ENCODE data around the gene MRPL28. TPM values are rescaled to one million over a fixed set of nuclear protein-coding genes. Genes with fewer than 3 reads are reported as not detected.

MRPL28 gene
- total RNA-seq, 4 donors from 2014 or later = 40.9 to 66.7 (median 52.7) TPM

DNA sequence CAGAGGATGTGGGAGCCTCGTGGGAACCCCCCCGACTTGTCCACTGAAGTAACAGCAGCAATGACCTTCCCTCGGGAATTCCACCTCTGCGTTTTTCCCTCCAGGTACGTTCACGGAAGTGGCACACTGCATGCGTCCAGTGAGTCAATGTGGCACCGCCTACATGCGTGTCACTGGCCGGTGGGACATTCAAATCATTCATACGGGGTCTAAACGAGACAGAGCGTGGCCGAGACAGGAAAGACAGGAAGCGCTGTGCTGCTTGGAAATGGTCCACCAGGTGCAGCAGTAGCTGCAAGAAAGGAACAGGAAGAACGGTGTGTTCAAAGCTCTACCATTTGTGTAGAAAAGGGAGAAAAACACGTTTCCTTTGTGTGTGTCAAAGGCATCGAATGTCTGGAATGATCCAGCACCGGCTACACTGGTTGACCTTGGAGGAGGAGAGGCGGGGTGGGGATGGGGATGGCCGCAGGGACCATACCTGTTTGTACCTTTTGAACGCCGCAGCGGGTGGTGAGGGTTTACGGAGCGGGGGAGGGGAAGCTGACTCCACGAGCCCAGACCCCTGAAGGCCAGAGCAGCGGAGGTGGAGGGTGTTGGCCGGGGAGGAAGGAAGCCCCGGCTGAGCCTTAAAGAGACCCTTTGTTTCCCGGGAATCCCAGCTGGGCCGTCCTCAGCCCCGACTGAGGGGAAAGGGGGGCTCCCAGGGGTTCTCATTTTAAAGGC, 13.2 kb upstream of the MRPL28 start:
- Histone ChIP-seq H3K36me3 (no peaks in the 10 kb centered on the region), H3K27me3 (no peaks in the 10 kb centered on the region), H3K27ac (peak overlapping the region; percentile 87), H3K4me3 (peak overlapping the region; percentile 94), H3K9me3 (no peaks in the 10 kb centered on the region), H3K4me1 (peaks cover 53% of the 10 kb centered on the region)
- peak in 1 of 2 donors; percentile 68 for DNase-seq (ENCODE audit: low spot score in 2 of 2)
- TF ChIP-seq EP300 (IDR thresholded peaks at IDR 0.05) (no peak), POLR2A (IDR thresholded peaks at IDR 0.05) (no peak)
- TF ChIP-seq, protein P1, sequence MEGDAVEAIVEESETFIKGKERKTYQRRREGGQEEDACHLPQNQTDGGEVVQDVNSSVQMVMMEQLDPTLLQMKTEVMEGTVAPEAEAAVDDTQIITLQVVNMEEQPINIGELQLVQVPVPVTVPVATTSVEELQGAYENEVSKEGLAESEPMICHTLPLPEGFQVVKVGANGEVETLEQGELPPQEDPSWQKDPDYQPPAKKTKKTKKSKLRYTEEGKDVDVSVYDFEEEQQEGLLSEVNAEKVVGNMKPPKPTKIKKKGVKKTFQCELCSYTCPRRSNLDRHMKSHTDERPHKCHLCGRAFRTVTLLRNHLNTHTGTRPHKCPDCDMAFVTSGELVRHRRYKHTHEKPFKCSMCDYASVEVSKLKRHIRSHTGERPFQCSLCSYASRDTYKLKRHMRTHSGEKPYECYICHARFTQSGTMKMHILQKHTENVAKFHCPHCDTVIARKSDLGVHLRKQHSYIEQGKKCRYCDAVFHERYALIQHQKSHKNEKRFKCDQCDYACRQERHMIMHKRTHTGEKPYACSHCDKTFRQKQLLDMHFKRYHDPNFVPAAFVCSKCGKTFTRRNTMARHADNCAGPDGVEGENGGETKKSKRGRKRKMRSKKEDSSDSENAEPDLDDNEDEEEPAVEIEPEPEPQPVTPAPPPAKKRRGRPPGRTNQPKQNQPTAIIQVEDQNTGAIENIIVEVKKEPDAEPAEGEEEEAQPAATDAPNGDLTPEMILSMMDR (IDR thresholded peaks at IDR 0.05) = no peak
- 35% methylated on average over 31 of the region's 33 CpGs for WGBS

DNA sequence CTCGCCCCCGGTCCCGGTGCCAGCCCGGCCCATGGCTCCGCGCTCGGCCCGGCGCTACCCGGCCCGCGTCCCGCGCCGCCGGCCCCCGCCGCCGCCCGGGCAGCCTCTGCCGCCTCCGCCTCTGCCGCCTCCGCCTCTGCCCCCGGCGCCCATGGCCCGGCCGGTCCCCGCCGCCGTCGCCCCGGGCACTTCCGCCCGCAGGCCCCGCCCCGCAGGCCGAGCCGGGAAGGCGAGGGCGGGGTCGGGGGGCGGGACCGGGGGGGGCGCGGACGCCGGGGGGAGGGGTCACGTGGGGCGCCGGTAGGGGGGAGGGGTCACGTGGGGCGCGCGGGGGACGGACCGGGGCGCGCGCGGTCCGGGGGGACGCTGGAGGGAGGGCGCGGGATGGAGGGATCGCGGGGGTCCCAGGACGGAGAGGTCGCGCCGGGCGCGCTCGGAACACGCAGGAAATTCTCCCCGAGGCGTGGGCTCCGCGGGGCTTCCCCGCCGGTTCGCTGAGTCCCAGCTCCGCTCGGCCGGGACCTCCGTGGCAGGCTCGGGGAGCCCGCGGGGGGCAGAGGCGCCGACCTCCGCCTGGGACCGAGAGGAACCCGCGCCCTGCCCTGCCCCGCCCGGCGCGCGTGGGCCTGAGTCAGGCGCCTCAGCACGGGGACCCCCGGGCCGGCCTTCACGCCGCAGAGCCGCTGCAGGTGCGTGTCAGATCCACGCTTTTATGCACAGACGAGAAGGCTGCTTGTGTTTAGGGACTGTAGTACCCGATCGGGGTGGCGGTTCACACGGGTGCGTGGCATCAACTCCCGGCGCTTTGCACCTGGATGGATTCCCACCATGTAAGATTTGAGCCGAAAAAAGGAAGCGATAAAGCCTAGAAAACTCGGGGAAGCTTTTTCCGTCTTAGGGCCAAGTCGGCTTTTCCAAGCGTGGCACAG, 11.7 kb upstream of the MRPL28 start, which contains the start of gene PGAP6:
PGAP6 (minus strand) TSS at position 190 of the 929 bp plus-strand sequence; CDS start at position 33, 157 bp downstream.
- no peaks in the 10 kb centered on the region for H3K9me3 ChIP-seq
- peak in 1 of 2 donors; percentile 74 for DNase-seq (ENCODE audit: low spot score in 2 of 2)
- no peaks in the 10 kb centered on the region for H3K27me3 ChIP-seq
- H3K4me3 ChIP-seq = peak within 1 kb of the TSS; percentile 94
- H3K4me1 ChIP-seq = peaks cover 48% of the 10 kb centered on the region
- no peak for TF ChIP-seq POLR2AphosphoS5 (IDR thresholded peaks at IDR 0.05)
- TF ChIP-seq, protein P1 (IDR thresholded peaks at IDR 0.05) = no peak
- TF ChIP-seq POLR2A (IDR thresholded peaks at IDR 0.05) = no peak
- TF ChIP-seq EP300 (IDR thresholded peaks at IDR 0.05) = no peak
- peak within 1 kb of the TSS; percentile 87 for H3K27ac ChIP-seq
- peaks cover 6% of the 10 kb centered on the region for H3K36me3 ChIP-seq
- 2% methylated on average over 18 of the region's 123 CpGs for WGBS

DNA sequence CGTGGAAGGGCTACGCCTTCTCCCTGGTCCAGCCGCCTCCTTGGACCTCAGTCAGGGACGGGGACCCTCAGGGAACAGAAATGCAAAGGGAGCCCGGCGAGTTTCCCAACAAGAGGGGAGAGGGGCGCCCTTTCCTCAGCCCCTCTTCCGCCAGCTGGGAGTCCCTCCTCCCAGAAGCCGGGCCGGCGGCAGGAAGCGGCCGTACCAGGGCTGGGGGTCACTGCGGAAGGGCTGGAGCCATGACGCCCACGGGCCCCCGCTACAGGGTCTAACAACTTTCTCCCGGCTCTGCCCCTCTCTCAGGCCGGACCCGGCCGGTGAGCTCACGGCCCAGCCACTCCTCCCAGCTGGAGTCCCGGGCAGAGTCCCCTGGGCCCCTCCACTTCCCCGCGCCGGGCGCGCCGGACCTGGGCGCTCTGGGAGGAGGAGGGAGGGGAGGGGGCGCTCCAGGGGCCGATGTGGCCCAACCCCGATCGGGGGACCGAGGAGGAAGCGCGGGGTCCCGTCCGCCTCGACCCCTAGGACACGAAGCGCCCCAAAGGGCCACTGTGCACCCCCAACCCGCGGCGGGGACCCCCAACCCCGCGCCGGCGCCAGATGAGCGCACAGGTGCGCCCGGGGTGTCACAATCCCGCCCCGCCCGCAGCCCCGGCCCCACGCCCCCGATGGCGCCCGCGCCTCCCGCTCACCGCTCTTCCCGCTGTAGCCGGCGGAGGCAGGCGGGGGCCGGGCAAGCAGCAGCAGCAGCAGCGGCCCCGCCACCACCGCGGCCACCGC, 10.9 kb upstream of the MRPL28 start:
- Histone ChIP-seq H3K9me3 (no peaks in the 10 kb centered on the region), H3K27ac (peak overlapping the region; percentile 68), H3K27me3 (no peaks in the 10 kb centered on the region), H3K36me3 (peaks cover 14% of the 10 kb centered on the region), H3K4me3 (peak overlapping the region; percentile 94), H3K4me1 (peaks cover 48% of the 10 kb centered on the region)
- no peak for TF ChIP-seq POLR2AphosphoS5 (IDR thresholded peaks at IDR 0.05)
- TF ChIP-seq EP300 (IDR thresholded peaks at IDR 0.05) = no peak
- TF ChIP-seq, protein P1 (IDR thresholded peaks at IDR 0.05) = no peak
- TF ChIP-seq POLR2A (IDR thresholded peaks at IDR 0.05) = no peak
- peak in 1 of 2 donors; percentile 71 for DNase-seq (ENCODE audit: low spot score in 2 of 2)
- 0% methylated on average over 4 of the region's 73 CpGs for WGBS

DNA sequence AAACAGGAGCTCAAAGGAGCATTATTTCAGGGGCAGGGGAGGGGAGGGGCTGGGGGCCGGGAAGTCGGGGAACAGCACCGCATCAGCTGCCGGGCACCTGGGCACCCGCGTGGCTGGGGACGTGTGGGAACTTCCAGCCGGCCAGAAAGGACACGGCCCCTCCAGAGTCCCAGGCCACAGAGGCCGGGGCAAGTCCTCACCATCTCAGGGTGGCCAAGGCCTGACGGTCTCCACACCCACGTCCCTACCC, 10.3 kb upstream of the MRPL28 start:
- no CpG with 5 or more reads among the region's 12 CpGs for WGBS
- Histone ChIP-seq H3K9me3 (no peaks in the 10 kb centered on the region), H3K27me3 (no peaks in the 10 kb centered on the region)

DNA sequence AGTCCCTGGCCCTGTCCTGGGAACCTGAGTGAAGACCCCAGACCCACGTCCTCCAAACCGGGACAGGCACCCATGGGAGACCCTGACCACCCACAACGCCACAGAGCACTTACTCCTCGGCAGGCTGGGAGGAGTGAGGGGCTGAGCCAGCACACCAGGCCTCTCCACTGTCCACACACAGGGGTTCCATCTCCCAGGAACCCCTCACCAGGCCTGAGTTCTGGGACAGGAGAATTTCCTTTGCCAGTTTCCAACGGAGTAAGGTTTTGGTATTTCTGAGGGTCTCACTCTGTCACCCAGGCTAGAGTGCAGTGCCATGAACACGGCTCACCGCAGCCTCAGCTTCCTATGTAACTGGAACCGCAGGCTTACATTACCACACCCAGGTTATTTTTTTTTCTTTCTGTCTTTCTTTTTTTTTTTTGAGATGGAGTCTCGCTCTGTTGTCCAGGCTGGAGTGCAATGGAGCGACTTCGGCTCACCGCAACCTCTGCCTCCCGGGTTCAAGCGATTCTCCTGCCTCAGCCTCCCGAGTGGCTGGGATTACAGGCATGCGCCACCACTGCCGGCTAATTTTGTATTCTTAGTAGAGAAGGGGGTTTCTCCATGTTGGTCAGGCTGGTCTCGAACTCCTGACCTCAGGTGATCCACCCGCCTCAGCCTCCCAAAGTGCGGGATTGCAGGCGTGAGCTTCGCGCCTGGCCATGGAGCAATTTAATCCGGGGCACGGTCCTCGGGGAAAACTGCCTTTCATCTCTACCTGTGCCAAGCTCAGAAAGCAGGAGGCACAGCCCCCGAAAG, 9.8 kb upstream of the MRPL28 start:
- no peaks in the 10 kb centered on the region for H3K27me3 ChIP-seq
- 85% methylated on average over 17 of the region's 27 CpGs for WGBS
- peak in 1 of 2 donors; percentile 59 for DNase-seq (ENCODE audit: low spot score in 2 of 2)
- H3K27ac ChIP-seq = no peak overlapping the region
- H3K4me3 ChIP-seq = peak overlapping the region; percentile 94
- H3K9me3 ChIP-seq = no peaks in the 10 kb centered on the region
- peaks cover 48% of the 10 kb centered on the region for H3K4me1 ChIP-seq
- TF ChIP-seq, protein P1 (IDR thresholded peaks at IDR 0.05) = no peak
- TF ChIP-seq POLR2AphosphoS5 (IDR thresholded peaks at IDR 0.05) (no peak), POLR2A (IDR thresholded peaks at IDR 0.05) (no peak), EP300 (IDR thresholded peaks at IDR 0.05) (no peak)
- H3K36me3 ChIP-seq = peaks cover 24% of the 10 kb centered on the region

More for the DNA sequence above, 10.3 kb upstream of the MRPL28 start:
- peaks cover 48% of the 10 kb centered on the region for H3K4me1 ChIP-seq
- TF ChIP-seq POLR2A (IDR thresholded peaks at IDR 0.05) = no peak
- no peak for TF ChIP-seq POLR2AphosphoS5 (IDR thresholded peaks at IDR 0.05)
- H3K27ac ChIP-seq = no peak overlapping the region
- H3K4me3 ChIP-seq = peak overlapping the region; percentile 94
- no peak for DNase-seq (ENCODE audit: low spot score in 2 of 2)
- peaks cover 19% of the 10 kb centered on the region for H3K36me3 ChIP-seq
